NCI-H82 treated with DMSO at 0.1 percent for 48 hours (cell line): ENCODE results near the gene HBA1.
"Not testable (repeated sequence)": the region's sequence is repeated elsewhere in the genome, so short reads cannot be mapped to it uniquely, and the experiment has no call there.

Experiments used
- DNase-seq: peaks from one replicate; lab custom pipeline; 2025; ENCODE audit not compliant: unreplicated experiment; lab: John Stamatoyannopoulos, UW

The HBA1 gene

GRCh38 chr16:176477-177382 is at the start of gene HBA1:
Gene HBA1 (plus strand): TSS chr16:176680. CDS start chr16:176717, 37 bp downstream.
- not testable (repeated sequence) for DNase-seq

- DNase-seq, result no peak
Measured at GRCh38 chr16:129075-129474, 47.4 kb upstream of the HBA1 start.

- DNase-seq, result no peak
Measured at GRCh38 chr16:130533-131173, 45.8 kb upstream of the HBA1 start.

DNA sequence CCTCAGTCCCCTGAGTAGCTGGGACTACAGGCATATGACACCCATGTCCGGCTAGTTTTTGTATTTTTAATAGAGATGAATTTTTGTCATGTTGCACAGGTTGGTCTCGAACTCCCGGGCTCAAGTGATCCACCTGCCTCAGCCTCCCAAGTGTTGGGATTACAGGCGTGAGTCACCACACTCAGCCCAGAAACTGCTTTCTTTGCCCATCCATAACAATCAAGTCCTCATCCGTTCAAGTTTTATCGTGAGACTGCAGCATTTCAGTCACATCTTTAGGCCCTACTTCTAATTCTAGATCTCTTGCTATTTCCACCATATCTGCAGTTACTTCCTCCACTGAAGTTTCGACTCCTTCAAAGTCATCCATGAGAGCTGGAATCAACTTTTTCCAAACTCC is 44.4 kb upstream of the HBA1 start:
- DNase-seq, result no peak

GRCh38 chr16:133716-134115 is 42.8 kb upstream of the HBA1 start:
- DNase-seq, result no peak

DNA sequence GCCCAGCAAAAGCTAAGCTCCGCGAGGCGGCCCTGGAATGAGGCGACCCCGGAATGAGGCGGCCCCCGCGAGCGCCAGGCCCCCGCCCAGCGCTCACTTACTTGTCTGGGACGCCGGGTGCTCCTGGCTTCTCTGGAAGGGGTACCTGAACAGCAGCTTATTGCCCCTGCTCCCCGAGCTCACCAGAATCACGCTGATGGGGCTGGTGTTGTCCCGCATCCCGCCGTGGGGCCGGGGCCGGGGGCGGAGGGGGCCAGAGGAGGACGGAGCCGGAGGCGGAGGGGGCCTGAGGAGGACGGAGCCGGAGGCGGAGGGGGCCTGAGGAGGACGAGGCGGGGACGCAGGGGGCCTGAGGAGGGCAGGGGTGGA is 38.4 kb upstream of the HBA1 start:
- DNase-seq, result no peak

GRCh38 chr16:140175-140857 is 36.2 kb upstream of the HBA1 start:
- DNase-seq, result no peak

GRCh38 chr16:142405-142967 is 34.0 kb upstream of the HBA1 start:
- DNase-seq, result no peak

- no peak for DNase-seq
Measured at GRCh38 chr16:143047-143446, 33.4 kb upstream of the HBA1 start.

DNA sequence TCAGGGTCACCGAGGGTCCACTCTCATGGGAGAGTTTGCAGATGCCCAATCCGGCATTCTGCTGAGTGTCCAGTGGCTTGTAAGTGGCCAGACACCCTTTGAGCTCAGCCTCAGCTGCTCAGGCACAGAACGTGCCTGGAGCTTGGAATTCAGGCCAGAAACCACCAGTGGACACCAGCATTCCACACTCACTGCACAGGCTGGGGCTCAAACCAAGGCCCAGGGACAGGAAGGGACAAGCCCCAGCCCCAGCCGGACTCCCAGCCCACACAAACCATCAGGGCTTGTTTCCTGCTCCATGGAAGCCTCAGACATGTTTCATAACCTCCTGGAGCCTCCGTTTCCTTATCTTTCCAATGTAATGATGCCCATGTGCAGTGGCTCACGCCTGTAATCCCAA is 33.0 kb upstream of the HBA1 start:
- DNase-seq, result no peak

GRCh38 chr16:144797-145252 is 31.7 kb upstream of the HBA1 start:
- DNase-seq, result no peak

DNA sequence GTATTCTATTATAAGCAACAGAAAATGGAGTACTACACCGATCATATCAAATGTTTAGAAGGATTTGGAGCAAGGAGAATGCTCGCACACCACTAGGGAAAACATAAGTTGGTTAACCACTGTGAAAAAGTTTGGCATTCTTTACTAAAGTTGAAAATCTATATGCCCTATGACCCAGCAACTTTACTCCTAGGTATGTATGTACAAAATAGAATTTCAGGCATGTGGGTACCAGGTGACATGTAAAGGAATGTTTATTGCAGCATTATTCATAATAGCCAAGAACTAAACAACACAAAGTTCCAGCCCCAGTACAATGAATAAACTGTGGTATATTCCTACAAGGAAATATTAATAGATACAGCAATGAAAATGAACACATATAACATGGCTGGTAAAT is 29.8 kb upstream of the HBA1 start:
- no peak for DNase-seq

GRCh38 chr16:149024-149660 is 27.3 kb upstream of the HBA1 start:
- no peak for DNase-seq

DNA sequence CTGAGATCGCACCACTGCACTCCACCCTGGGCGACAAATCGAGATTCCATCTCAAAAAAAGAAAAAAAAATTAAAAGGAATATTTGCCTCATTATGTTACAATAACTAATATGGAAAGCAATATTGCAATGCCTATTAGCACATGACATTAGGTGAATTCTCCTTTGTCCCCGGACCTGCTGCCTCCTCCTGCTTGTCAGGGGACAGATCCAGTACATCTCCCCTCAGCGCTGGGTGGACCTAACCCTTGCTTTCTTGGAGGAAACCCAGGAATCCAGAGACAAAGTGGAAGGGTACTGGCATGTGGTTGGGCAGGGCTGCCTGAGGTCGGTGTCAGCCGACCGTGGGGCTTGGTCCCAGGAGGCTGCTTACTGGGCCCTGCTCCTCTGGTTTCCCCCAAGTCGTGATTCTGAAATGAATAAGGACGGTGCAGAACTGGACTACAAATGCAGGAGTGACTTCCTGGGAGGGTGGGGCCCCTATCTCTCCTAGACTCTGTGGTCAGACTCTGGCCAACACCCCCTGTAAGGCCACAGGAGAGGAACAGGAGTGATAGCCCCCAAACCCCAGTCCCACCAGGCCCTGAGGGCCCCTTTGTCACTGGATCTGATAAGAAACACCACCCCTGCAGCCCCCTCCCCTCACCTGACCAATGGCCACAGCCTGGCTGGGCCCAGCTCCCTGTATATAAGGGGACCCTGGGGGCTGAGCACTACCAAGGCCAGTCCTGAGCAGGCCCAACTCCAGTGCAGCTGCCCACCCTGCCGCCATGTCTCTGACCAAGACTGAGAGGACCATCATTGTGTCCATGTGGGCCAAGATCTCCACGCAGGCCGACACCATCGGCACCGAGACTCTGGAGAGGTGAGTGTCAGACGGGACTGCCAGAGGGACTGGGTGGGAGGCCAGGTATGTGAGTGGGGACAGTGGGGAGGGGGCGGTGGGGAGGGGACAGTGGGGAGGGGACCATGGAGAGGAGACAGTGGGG is 24.0 kb upstream of the HBA1 start, which contains the start of gene HBZ:
HBZ (plus strand) TSS at position 504 of the 988 bp plus-strand sequence; CDS start at position 770, 266 bp downstream.
- DNase-seq, result no peak

- DNase-seq, result not testable (repeated sequence)
Measured at GRCh38 chr16:153129-153521, 23.4 kb upstream of the HBA1 start.

GRCh38 chr16:153550-154216 is 22.8 kb upstream of the HBA1 start:
- DNase-seq, result not testable (repeated sequence)

GRCh38 chr16:154217-155030 is 22.1 kb upstream of the HBA1 start:
- DNase-seq, result no peak

DNA sequence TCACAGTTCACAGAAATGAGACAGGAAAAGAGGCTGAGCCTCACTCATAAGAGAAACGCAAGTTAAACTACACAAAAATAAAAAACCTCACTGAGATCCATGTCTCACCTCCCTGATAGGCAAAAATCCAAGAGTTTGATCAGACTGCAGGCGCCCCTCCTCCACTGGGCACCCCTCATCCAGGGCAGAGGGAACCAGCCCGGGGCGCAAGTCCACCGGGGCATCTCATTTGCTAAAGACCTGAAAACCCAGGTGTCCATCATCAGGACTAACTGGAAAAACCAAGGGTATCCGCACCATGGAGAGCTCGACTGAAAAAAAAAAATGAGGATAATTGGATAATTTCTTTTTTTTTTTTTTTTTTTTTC is 21.5 kb upstream of the HBA1 start:
- DNase-seq, result no peak
